Fibroblast of mammary gland (primary cell): ENCODE data around the gene ABCA8.
"Not testable (repeated sequence)": the region's sequence is repeated elsewhere in the genome, so short reads cannot be mapped to it uniquely, and the experiment has no call there.

Experiments
- DNase-seq: peaks from one replicate; pipeline ENCODE4 v3.0.0-alpha.2; 2010; ENCODE audit warnings: low read depth
- H3K4me3 ChIP-seq: 2 replicates; pipeline ENCODE4 v1.5.1; 2011; ENCODE audit warnings: low read depth, mild to moderate bottlenecking, low read length, moderate library complexity; ENCODE audit not compliant: control insufficient read depth
- CTCF ChIP-seq: conservative IDR thresholded peaks from 2 replicates; pipeline ENCODE4 v1.5.1; 2011; ENCODE audit warnings: low read depth, low read length, inconsistent platforms; ENCODE audit not compliant: control insufficient read depth, insufficient read depth

The ABCA8 gene, protein sequence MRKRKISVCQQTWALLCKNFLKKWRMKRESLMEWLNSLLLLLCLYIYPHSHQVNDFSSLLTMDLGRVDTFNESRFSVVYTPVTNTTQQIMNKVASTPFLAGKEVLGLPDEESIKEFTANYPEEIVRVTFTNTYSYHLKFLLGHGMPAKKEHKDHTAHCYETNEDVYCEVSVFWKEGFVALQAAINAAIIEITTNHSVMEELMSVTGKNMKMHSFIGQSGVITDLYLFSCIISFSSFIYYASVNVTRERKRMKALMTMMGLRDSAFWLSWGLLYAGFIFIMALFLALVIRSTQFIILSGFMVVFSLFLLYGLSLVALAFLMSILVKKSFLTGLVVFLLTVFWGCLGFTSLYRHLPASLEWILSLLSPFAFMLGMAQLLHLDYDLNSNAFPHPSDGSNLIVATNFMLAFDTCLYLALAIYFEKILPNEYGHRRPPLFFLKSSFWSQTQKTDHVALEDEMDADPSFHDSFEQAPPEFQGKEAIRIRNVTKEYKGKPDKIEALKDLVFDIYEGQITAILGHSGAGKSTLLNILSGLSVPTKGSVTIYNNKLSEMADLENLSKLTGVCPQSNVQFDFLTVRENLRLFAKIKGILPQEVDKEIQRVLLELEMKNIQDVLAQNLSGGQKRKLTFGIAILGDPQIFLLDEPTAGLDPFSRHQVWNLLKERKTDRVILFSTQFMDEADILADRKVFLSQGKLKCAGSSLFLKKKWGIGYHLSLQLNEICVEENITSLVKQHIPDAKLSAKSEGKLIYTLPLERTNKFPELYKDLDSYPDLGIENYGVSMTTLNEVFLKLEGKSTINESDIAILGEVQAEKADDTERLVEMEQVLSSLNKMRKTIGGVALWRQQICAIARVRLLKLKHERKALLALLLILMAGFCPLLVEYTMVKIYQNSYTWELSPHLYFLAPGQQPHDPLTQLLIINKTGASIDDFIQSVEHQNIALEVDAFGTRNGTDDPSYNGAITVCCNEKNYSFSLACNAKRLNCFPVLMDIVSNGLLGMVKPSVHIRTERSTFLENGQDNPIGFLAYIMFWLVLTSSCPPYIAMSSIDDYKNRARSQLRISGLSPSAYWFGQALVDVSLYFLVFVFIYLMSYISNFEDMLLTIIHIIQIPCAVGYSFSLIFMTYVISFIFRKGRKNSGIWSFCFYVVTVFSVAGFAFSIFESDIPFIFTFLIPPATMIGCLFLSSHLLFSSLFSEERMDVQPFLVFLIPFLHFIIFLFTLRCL (N-terminal part only)

GRCh38 chr17:68955181-68955841 lies at the start of gene ABCA8:
ABCA8 (minus strand) TSS chr17:68955392; CDS start chr17:68942034, 13,358 bp downstream.
- DNase-seq, result peak; percentile 84
- no peak for TF ChIP-seq CTCF
- H3K4me3 ChIP-seq, result peak within 1 kb of the TSS; percentile 43

GRCh38 chr17:69004759-69005158 lies 49.6 kb upstream of the ABCA8 start:
- not testable (repeated sequence) for H3K4me3 ChIP-seq, DNase-seq

DNA sequence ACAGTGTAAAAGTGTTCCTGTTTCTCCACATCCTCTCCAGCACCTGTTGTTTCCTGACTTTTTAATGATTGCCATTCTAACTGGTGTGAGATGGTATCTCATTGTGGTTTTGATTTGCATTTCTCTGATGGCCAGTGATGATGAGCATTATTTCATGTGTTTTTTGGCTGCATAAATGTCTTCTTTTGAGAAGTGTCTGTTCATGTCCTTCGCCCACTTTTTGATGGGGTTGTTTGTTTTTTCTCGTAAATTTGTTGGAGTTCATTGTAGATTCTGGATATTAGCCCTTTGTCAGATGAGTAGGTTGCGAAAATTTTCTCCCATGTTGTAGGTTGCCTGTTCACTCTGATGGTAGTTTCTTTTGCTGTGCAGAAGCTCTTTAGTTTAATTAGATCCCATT lies 44.6 kb upstream of the ABCA8 start:
- not testable (repeated sequence) for DNase-seq, H3K4me3 ChIP-seq

DNA sequence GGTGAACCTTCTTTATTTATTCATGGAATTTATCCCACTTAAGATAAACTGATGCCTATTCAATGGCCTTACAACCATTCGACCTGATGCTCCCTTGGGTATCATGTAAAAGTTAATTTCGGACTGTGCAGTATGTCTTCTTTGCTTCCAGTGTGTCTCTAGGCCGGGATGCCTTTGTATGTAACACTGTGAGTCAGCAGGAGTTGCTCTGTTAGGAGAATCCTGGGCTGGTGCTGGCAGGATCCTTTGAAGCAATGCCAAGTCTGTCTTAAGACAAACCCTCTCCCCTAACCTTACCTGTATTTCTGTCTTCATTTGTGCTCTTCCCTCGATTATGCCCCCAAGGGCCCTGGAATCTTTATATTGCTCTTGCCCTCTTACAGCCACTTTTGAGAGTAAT lies 37.9 kb upstream of the ABCA8 start:
- no peak overlapping the region for H3K4me3 ChIP-seq
- DNase-seq, result peak; percentile 61
- TF ChIP-seq CTCF, result no peak

GRCh38 chr17:68987966-68988365 lies 32.8 kb upstream of the ABCA8 start:
- H3K4me3 ChIP-seq, result no peak overlapping the region
- no peak for DNase-seq
- TF ChIP-seq CTCF, result no peak

- DNase-seq, result peak; percentile 94
- H3K4me3 ChIP-seq, result no peak overlapping the region
- TF ChIP-seq CTCF, result no peak
Observed at GRCh38 chr17:68981288-68981687, 26.1 kb upstream of the ABCA8 start.

DNA sequence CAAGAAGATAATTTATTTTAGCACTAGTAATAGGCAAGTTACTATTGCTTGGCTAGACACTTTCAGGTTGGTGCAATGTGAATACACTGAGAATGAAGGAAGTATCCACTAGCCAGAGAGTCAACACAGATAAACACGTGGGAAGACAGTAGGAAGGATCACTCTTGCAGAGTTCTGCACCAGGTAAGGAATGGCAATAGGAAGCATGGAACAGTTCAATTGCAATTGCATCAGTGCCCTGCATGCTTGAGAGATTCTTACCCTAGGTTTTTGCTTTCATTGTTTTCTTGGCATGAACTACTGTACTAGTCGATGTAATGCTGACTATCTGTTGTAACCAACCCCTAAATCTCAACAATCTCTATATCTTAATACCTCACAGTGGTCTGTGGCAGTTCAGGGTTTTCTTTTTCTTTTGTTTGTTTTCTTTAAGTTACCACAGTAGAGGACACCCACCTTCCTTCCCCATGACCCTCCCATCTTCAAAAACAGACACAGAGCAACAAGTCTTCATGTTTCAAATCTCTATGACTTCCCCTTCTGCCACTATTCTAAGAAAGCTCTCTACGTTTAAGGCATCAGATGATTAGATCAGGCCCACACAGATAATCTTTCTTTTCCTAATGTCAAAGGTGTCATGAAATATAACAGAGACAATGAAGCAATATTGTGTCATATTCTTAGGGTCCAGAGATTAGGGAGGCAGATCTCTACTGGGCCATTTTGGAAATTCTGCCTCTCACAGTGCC lies 18.1 kb upstream of the ABCA8 start:
- TF ChIP-seq CTCF, result no peak
- no peak overlapping the region for H3K4me3 ChIP-seq
- no peak for DNase-seq
